OCI-M1 (cell line): ENCODE results near the gene RNF144A.
"Not testable (repeated sequence)": the region's sequence is repeated elsewhere in the genome, so short reads cannot be mapped to it uniquely, and the experiment has no call there.

ENCODE experiments used
- DNase-seq: peaks from one replicate; lab custom pipeline; 2025; lab: John Stamatoyannopoulos, UW

RNF144A gene

GRCh38 chr2:6917071-6917760 lies at the start of gene RNF144A:
RNF144A (plus strand) TSS chr2:6917412; CDS start chr2:6996927, 79,515 bp downstream.
- DNase-seq: peak; percentile 75

GRCh38 chr2:6872394-6872793 lies 44.8 kb upstream of the RNF144A start:
- DNase-seq: peak; percentile 87

GRCh38 chr2:6874032-6874431 lies 43.2 kb upstream of the RNF144A start:
- DNase-seq: no peak

GRCh38 chr2:6876309-6876708 lies 40.9 kb upstream of the RNF144A start:
- DNase-seq: peak; percentile 52

- peak; percentile 90 for DNase-seq
Observed at GRCh38 chr2:6877402-6878304, 39.6 kb upstream of the RNF144A start, which contains the start of gene RSAD2. RSAD2 (plus strand) TSS chr2:6877777; CDS start chr2:6877801, 24 bp downstream.

GRCh38 chr2:6878549-6878948 lies 38.7 kb upstream of the RNF144A start:
- no peak for DNase-seq

- DNase-seq: no peak
Observed at GRCh38 chr2:6879011-6879410, 38.2 kb upstream of the RNF144A start.

GRCh38 chr2:6880200-6880733 lies 36.9 kb upstream of the RNF144A start:
- DNase-seq: peak; percentile 97

GRCh38 chr2:6881046-6881445 lies 36.2 kb upstream of the RNF144A start:
- peak; percentile 84 for DNase-seq

GRCh38 chr2:6881516-6881915 lies 35.7 kb upstream of the RNF144A start:
- no peak for DNase-seq

- peak; percentile 62 for DNase-seq
Observed at GRCh38 chr2:6883448-6884122, 33.6 kb upstream of the RNF144A start.

- DNase-seq: peak; percentile 59
Observed at GRCh38 chr2:6885551-6885950, 31.7 kb upstream of the RNF144A start.

GRCh38 chr2:6885968-6886367 lies 31.2 kb upstream of the RNF144A start:
- peak; percentile 81 for DNase-seq

- peak; percentile 95 for DNase-seq
Observed at GRCh38 chr2:6887751-6888192, 29.4 kb upstream of the RNF144A start.

GRCh38 chr2:6888724-6889123 lies 28.5 kb upstream of the RNF144A start:
- no peak for DNase-seq

GRCh38 chr2:6893876-6894482 lies 23.2 kb upstream of the RNF144A start:
- DNase-seq: peak; percentile 95

GRCh38 chr2:6896930-6897759 lies 20.1 kb upstream of the RNF144A start:
- peak; percentile 85 for DNase-seq

- DNase-seq: not testable (repeated sequence)
Observed at GRCh38 chr2:6902581-6902980, 14.6 kb upstream of the RNF144A start.

GRCh38 chr2:6905668-6906067 lies 11.5 kb upstream of the RNF144A start:
- no peak for DNase-seq

GRCh38 chr2:6906165-6906741 lies 11.0 kb upstream of the RNF144A start:
- DNase-seq: no peak
